HG03280 (cell line): ENCODE measurements around the gene KIF1B.
"Not testable (repeated sequence)": the region's sequence is repeated elsewhere in the genome, so short reads cannot be mapped to it uniquely, and the experiment has no call there.

Source experiments
- ATAC-seq: cut with Tn5 transposase; IDR thresholded peaks from one replicate; pipeline ENCODE4 v1.9.1; 2021; ENCODE audit warnings: mild to moderate bottlenecking, moderate library complexity; ENCODE audit not compliant: unreplicated experiment

KIF1B gene

DNA sequence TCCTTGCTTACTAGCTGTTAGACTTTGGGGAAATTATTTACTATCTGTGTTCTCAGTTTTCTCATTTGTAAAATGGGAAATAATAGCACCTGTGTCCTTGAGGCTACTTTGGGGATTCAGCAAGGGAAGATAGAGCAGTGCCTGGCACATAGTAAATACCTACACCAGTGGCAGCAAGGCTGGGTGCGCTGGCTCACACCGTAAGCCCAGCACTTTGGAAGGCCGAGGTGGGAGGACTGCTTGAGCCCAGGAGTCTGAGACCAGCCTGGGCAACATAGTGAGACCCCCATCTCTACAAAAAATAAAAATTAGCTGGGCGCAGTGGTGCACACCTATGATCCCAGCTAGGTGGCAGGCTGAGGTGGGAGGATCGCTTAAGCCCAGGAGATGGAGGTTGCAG, 211.3 kb downstream of the KIF1B start:
- ATAC-seq: no peak

GRCh38 chr1:10424034-10424433, 213.7 kb downstream of the KIF1B start:
- ATAC-seq: no peak

- ATAC-seq: no peak
These were observed 214.3 kb downstream of the KIF1B start for GRCh38 chr1:10424651-10425050.

- not testable (repeated sequence) for ATAC-seq
These were observed 215.6 kb downstream of the KIF1B start for GRCh38 chr1:10425826-10426534.

DNA sequence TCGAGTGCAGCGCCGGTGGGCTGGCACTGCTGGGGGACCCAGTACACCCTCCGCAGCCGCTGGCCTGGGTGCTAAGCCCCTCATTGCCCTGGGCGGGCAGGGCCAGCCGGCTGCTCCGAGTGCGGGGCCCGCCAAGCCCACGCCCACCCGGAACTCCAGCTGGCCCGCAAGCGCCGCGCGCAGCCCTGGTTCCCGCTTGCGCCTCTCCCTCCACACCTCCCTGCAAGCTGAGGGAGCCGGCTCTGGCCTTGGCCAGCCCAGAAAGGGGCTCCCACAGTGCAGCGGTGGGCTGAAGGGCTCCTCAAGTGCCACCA, 216.1 kb downstream of the KIF1B start:
- ATAC-seq: not testable (repeated sequence)

DNA sequence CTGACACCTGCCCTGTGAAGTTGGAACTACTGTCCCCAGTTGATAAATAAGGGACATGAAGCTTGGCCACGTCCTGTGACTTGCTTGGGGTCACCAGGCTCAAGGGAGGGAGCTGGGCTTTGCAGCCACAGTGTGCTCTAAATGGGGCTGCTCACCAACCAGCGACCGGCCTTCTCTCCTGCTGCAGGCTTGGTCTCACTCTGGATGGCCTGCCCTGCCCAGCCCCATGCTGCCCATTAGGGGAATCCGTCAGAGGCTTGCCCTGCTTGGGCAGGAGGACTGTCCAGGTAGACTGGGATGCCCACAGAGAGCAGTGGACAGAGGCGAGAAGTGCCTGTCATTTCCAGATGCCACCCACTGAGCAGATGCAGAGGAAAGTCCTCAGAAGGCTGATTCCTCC, 218.6 kb downstream of the KIF1B start:
- no peak for ATAC-seq

GRCh38 chr1:10429868-10430215, 219.5 kb downstream of the KIF1B start:
- peak; percentile 2 for ATAC-seq

- peak; percentile 80 for ATAC-seq
These were observed 220.1 kb downstream of the KIF1B start, which contains the start of gene CENPS for GRCh38 chr1:10430216-10431069. Gene CENPS (plus strand): TSS chr1:10430433. CDS start chr1:10430518, 85 bp downstream.
